GM19043 (cell line): ENCODE data around the gene ZNF444.

Experiments used
- ATAC-seq: cut with Tn5 transposase; IDR thresholded peaks from one replicate; pipeline ENCODE4 v1.9.1; 2021; ENCODE audit warnings: low read depth; ENCODE audit not compliant: unreplicated experiment

The ZNF444 gene

GRCh38 chr19:56106993-56107392, 34.1 kb upstream of the ZNF444 start:
- no peak for ATAC-seq

- no peak for ATAC-seq
Measured at GRCh38 chr19:56107626-56108351, 33.3 kb upstream of the ZNF444 start.

GRCh38 chr19:56108447-56109195, 32.5 kb upstream of the ZNF444 start:
- no peak for ATAC-seq

DNA sequence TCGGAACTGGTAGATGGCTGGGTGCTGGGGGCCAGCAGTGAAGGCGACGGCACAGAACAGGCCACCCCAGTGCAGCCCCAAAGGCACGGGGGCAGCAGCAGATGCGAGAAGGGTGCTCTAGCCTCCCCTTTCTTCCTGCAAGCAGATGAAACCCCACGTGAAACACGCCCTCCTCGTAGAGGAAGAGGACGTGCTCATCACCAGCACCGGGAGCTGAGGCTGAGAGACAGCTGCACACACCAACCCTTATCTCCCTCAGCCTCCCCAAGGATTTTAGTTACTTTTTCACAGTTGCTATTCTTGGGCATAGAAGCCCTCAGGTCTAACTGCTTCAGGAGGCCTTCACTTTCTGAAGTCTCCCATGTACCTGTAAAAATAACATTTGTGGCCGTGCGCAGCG, 31.9 kb upstream of the ZNF444 start:
- ATAC-seq: peak; percentile 36

DNA sequence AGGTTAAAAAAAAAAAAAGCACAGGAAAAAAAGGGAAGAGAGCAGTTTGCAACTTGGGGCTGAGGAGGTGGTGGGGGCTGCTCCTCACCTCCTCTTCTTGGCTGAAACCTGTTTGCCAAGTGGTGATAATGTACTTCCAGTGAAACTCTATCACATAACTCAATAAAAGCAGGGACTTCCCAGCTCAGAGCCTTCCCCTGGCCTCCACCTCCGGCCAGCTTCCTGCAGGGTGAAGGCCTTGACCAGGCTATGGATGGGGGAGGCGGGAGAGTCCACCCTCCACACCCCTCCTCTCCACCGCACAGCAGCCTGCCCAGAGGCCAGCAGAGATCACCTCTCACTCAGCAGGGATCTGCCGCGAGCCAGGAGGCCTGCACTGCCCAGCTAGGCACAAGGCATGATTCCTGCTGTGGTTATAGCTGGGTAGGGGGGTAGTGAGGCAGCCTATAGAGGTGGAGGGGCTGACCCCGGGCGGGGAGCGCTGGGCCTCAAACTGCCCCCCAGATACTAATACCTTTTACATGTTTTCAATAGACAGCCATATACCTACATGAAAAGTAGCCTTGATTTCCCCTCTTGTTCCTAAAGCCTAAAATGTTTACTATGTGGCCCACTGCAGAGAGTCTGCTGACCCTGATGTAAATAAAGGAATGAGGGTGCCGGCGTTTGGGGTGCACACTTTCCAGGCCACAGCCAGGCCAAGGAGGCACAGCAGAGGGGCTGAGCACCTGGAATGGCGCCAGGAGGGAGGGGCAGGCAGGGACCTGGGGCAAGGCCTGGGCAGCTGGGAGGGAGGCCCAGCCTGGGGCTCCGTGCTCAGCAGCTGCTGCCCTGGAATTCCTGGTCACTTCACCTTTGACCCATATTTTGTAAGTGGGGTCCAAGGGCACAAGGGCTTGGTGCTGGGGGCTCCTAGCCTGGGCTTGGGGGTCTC, 30.3 kb upstream of the ZNF444 start:
- no peak for ATAC-seq

- ATAC-seq: peak; percentile 74
Measured at GRCh38 chr19:56111601-56112312, 29.3 kb upstream of the ZNF444 start.

GRCh38 chr19:56112313-56112709, 28.8 kb upstream of the ZNF444 start:
- ATAC-seq: no peak

DNA sequence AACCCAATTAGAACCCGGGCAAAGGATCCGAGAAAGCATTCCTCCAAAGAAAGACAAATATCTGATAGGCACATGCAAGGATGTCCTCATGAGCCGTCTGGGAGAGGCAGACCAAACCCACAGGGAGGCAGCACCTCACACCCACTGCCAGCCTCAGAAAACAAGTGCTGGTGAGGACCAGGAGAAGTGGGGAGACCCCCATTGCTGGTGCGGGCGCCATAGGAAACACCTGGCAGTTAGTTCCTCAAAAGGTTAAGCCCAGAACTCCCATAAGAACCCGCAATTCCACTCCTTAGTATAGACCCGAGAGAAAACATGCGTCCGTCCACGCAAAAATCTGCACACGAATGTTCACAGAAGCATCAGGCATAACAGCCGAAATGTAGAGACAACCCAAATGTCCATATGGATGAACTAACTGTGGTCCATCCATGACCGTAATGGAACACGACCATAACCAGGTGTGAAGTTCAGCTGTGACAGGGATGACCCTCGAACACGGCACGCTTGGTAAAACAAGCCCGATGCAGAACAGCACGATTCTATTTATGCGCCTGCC, 27.9 kb upstream of the ZNF444 start:
- ATAC-seq: no peak

- no peak for ATAC-seq
Measured at GRCh38 chr19:56114051-56114777, 26.9 kb upstream of the ZNF444 start.

GRCh38 chr19:56114778-56115110, 26.3 kb upstream of the ZNF444 start:
- ATAC-seq: no peak

GRCh38 chr19:56115490-56115889, 25.6 kb upstream of the ZNF444 start:
- ATAC-seq: no peak

- ATAC-seq: no peak
Measured at GRCh38 chr19:56116606-56117005, 24.5 kb upstream of the ZNF444 start.

DNA sequence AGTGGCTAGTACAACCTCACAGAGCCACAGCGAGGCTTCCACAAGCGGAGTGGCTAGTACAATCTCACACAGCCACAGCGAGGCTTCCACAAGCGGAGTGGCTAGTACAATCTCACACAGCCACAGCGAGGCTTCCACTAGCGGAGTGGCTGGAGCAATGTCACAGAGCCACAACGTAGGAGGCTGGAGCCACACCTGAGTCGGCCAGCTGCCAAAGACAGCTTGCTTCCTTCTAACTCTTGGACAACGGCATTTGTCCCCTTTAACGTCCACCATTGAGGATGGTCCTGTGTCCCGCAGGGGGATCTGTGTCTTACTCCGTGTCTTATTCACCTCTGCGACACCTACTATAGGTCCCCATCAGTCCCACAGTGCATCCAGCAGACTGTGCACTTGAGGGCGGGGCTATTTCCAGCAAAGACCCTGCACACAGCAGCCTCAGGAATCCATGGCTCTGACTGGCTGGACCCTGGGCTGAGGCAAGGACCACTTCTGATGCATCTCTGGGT, 23.7 kb upstream of the ZNF444 start:
- ATAC-seq: no peak

GRCh38 chr19:56117889-56118288, 23.2 kb upstream of the ZNF444 start:
- ATAC-seq: no peak

DNA sequence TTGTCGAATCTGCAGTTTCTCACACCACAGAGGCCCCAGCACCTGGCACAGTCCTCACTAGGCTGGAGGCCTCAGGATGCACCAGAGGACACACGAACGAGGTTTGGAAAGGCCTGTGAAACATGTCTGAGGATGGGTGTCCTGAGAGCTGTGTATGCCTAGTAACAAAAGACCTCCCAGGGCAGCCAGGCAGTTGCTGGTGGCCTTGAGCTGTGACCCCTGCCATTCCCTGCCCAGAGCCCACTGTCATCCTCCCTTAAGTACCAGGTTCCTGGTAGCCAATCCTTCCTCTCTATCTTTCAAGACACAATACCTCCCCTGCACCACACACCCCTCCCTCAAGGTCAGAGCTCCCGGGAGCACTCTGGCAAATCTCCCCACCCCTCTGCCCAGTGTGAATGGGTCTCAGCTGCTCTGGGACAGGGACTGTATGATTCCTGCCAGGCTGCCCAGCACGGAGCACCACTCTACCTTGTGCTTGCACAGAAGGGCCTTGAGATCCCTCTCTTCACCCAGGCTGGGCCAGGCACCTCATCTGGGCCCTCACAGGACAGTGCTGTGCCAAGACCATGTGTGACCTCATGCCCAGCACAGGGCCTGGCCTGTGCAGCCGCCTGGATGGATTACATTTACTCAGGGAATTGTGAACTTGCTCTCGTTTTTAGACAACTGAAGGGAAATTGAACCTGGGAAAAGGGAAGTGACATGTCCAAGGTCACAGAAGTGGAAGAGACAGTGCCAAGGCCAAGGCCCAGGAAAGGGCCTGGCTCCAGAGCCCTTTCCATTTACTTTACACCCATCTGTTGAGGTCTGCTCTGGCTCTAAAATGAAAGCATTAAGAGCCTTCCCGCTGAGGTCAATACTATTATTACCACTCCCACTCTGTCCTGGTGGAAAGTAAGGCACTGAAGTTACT, 22.2 kb upstream of the ZNF444 start:
- ATAC-seq: no peak

DNA sequence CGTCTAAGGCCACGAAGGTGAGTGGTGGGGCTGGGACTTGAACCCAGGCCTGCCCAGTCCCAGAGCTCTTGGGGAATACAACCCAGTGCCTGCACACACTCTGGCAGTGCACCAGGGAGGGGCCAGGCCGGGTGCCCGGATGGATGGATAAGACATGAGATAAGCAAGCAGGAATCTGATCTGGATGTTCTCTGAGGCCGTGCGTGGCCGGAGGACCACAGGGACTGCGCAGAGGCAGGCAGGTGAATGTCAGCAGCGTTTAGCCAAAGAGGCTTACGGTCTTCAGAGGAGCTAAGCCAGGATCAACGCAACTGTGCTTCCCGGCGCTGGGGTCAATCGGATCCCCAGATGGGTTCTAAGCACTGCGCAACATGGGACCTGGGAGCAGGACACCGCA, 21.5 kb upstream of the ZNF444 start:
- ATAC-seq: no peak

GRCh38 chr19:56120002-56120370, 21.1 kb upstream of the ZNF444 start:
- no peak for ATAC-seq

- ATAC-seq: peak; percentile 19
Measured at GRCh38 chr19:56120371-56121179, 20.5 kb upstream of the ZNF444 start.
